Measurements from ENCODE around the gene EP400. TPM values are rescaled to one million over a fixed set of nuclear protein-coding genes. Genes with fewer than 3 reads are reported as not detected.
A peak's percentile ranks its signal among the peaks of the same experiment; 100 is the strongest.

EP400 gene
- total and polyA plus RNA-seq, 2 of the 13 experiments (the other 11 are each of a cell fraction or from before 2014, with no cell fraction given) = 4.9 to 5.0 TPM

DNA sequence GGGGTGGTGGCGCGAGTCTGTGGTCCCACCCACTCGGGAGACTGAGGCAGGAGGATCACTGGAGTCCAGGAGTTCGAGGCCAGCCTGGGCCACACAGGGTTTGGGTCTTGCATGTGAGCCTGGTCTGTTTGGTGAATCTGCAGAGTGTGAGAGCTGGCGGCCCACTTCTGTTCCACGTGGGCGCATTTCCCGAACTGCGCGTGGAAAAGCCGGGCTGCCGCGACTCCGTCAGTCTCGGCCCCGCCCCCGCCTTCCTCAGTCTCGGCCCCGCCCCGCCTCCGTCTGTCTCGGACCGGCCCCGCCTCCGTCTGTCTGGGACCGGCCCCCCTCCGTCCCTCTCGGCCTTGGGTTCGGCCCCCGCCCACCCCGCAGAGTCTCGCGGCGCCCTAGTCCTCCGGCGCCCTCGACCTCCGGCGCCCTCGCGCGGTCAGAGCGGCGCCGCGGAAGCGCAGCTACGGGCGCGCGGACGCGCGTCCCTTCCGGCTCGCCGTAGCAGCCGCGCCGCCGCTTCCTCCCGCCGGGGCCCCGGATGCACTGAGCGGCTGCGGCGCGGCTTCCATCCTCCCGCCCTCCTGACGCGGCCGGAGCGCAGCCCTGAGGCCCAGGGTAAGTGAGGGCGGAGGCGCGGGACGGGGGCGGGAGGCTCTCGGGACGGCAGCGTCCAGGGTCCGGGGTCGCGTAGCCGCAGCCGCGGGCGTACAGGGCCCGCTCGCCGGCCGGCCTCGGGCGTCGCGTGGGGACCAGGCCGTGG, at the start of gene EP400 (continued):
- TF ChIP-seq GTF2F1 (IDR thresholded peaks at IDR 0.05; ENCODE audit: low read length) (no peak), MAX (IDR thresholded peaks at IDR 0.05) (peak; percentile 74), SIX1 (CRISPR knock-in tag; IDR thresholded peaks at IDR 0.05; ENCODE audit: borderline replicate concordance) (no peak), TSC22D2 (CRISPR knock-in tag; IDR thresholded peaks at IDR 0.05; ENCODE audit: borderline replicate concordance) (peak; percentile 27; the same call in 1 of the 2 replicates), ZNF430 (CRISPR knock-in tag; IDR thresholded peaks at IDR 0.05) (0 out of 2 replicates have a peak, but pooled peaks have one; percentile 2), POGK (CRISPR knock-in tag; conservative IDR thresholded peaks at IDR 0.05) (peak; percentile 95), ZNF510 (CRISPR knock-in tag; IDR thresholded peaks at IDR 0.05; ENCODE audit: low read depth) (no peak), ZNF724P (CRISPR knock-in tag; IDR thresholded peaks at IDR 0.05; ENCODE audit: borderline replicate concordance) (0 out of 2 replicates have a peak, but pooled peaks have one; percentile 57), LCORL (IDR thresholded peaks at IDR 0.05) (no peak), LCORL (CRISPR knock-in tag; IDR thresholded peaks at IDR 0.05) (no peak), HNRNPLL (IDR thresholded peaks at IDR 0.05; ENCODE audit: low read depth, low read length, poor library complexity, severe bottlenecking) (peak; percentile 44), HES4 (CRISPR knock-in tag; IDR thresholded peaks at IDR 0.05; ENCODE audit: borderline replicate concordance) (no peak; the same call in 1 of the 2 replicates), KDM1A (CRISPR knock-in tag; IDR thresholded peaks at IDR 0.05) (0 out of 2 replicates have a peak, but pooled peaks have one; percentile 7), DMTF1 (CRISPR knock-in tag; IDR thresholded peaks at IDR 0.05) (peak; percentile 98; the same call in 1 of the 2 replicates), RNF2 (conservative IDR thresholded peaks at IDR 0.05; ENCODE audit: low read depth) (peak; percentile 77; the same call in 1 of the 2 replicates)
- TF ChIP-seq, protein P1, sequence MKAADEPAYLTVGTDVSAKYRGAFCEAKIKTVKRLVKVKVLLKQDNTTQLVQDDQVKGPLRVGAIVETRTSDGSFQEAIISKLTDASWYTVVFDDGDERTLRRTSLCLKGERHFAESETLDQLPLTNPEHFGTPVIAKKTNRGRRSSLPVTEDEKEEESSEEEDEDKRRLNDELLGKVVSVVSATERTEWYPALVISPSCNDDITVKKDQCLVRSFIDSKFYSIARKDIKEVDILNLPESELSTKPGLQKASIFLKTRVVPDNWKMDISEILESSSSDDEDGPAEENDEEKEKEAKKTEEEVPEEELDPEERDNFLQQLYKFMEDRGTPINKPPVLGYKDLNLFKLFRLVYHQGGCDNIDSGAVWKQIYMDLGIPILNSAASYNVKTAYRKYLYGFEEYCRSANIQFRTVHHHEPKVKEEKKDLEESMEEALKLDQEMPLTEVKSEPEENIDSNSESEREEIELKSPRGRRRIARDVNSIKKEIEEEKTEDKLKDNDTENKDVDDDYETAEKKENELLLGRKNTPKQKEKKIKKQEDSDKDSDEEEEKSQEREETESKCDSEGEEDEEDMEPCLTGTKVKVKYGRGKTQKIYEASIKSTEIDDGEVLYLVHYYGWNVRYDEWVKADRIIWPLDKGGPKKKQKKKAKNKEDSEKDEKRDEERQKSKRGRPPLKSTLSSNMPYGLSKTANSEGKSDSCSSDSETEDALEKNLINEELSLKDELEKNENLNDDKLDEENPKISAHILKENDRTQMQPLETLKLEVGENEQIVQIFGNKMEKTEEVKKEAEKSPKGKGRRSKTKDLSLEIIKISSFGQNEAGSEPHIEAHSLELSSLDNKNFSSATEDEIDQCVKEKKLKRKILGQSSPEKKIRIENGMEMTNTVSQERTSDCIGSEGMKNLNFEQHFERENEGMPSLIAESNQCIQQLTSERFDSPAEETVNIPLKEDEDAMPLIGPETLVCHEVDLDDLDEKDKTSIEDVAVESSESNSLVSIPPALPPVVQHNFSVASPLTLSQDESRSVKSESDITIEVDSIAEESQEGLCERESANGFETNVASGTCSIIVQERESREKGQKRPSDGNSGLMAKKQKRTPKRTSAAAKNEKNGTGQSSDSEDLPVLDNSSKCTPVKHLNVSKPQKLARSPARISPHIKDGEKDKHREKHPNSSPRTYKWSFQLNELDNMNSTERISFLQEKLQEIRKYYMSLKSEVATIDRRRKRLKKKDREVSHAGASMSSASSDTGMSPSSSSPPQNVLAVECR (CRISPR knock-in tag; IDR thresholded peaks at IDR 0.05; ENCODE audit: borderline replicate concordance) = peak; percentile 71; the same call in 1 of the 2 replicates
- TF ChIP-seq, protein P2, sequence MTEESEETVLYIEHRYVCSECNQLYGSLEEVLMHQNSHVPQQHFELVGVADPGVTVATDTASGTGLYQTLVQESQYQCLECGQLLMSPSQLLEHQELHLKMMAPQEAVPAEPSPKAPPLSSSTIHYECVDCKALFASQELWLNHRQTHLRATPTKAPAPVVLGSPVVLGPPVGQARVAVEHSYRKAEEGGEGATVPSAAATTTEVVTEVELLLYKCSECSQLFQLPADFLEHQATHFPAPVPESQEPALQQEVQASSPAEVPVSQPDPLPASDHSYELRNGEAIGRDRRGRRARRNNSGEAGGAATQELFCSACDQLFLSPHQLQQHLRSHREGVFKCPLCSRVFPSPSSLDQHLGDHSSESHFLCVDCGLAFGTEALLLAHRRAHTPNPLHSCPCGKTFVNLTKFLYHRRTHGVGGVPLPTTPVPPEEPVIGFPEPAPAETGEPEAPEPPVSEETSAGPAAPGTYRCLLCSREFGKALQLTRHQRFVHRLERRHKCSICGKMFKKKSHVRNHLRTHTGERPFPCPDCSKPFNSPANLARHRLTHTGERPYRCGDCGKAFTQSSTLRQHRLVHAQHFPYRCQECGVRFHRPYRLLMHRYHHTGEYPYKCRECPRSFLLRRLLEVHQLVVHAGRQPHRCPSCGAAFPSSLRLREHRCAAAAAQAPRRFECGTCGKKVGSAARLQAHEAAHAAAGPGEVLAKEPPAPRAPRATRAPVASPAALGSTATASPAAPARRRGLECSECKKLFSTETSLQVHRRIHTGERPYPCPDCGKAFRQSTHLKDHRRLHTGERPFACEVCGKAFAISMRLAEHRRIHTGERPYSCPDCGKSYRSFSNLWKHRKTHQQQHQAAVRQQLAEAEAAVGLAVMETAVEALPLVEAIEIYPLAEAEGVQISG (CRISPR knock-in tag; IDR thresholded peaks at IDR 0.05) = peak; percentile 90
